Nephron (organoid): Measurements from ENCODE around the gene RYR3.

Experiments
- H3K27ac Mint-ChIP-seq, 3 experiments: 2 replicates each; pipeline ENCODE4 v1.8.0; 2020; ENCODE audit warnings: mixed read lengths in 3 of 3, mild to moderate bottlenecking in 2 of 3, moderate library complexity in 1 of 3
- H3K27me3 Mint-ChIP-seq: 2 replicates; pipeline ENCODE4 v1.8.0; 2021; ENCODE audit warnings: low read depth, mild to moderate bottlenecking, moderate library complexity, mixed read lengths
- H3K36me3 Mint-ChIP-seq: 2 replicates; pipeline ENCODE4 v1.8.0; 2020; ENCODE audit warnings: low read depth, mixed read lengths
- H3K4me1 Mint-ChIP-seq: 2 replicates; pipeline ENCODE4 v1.8.0; 2020; ENCODE audit warnings: mixed read lengths
- H3K4me3 Mint-ChIP-seq, 3 experiments: 2 replicates each; pipeline ENCODE4 v1.8.0; 2020; ENCODE audit warnings: mild to moderate bottlenecking in 3 of 3, mixed read lengths in 3 of 3, moderate library complexity in 2 of 3
- H3K9me3 Mint-ChIP-seq: 2 replicates; pipeline ENCODE4 v1.8.0; 2020; ENCODE audit warnings: mixed read lengths
- CTCF ChIP-seq, 3 experiments: fragments of 200-600 bp; sonication (generic); IDR thresholded peaks; one replicate each; pipeline ENCODE4 v1.5.0; 2021; ENCODE audit warnings: antibody characterized with exemption in 3 of 3; ENCODE audit not compliant: unreplicated experiment in 3 of 3

RYR3 gene

GRCh38 chr15:33730815-33731214 lies 420.0 kb downstream of the RYR3 start:
- no peaks in the 10 kb centered on the region for H3K27me3 Mint-ChIP-seq
- no peak overlapping the region for H3K27ac Mint-ChIP-seq
- H3K9me3 Mint-ChIP-seq, result no peaks in the 10 kb centered on the region
- no peak for TF ChIP-seq CTCF (IDR thresholded peaks at IDR 0.05; ENCODE audit: unreplicated experiment in 3 of 3)
- H3K36me3 Mint-ChIP-seq, result no peaks in the 10 kb centered on the region
- H3K4me3 Mint-ChIP-seq, result no peak overlapping the region
- no peaks in the 10 kb centered on the region for H3K4me1 Mint-ChIP-seq

GRCh38 chr15:33735143-33735542 lies 424.4 kb downstream of the RYR3 start:
- Mint-ChIP-seq H3K36me3 (no peaks in the 10 kb centered on the region), H3K9me3 (no peaks in the 10 kb centered on the region), H3K27ac (no peak overlapping the region), H3K27me3 (peaks cover 7% of the 10 kb centered on the region), H3K4me3 (no peak overlapping the region), H3K4me1 (peaks cover 5% of the 10 kb centered on the region)
- TF ChIP-seq CTCF (IDR thresholded peaks at IDR 0.05; ENCODE audit: unreplicated experiment in 3 of 3), result no peak

- Mint-ChIP-seq H3K9me3 (no peaks in the 10 kb centered on the region), H3K27ac (peak overlapping the region in 1 of 3 experiments; percentile 22), H3K4me1 (peaks cover 5% of the 10 kb centered on the region), H3K27me3 (peaks cover 7% of the 10 kb centered on the region), H3K4me3 (no peak overlapping the region), H3K36me3 (no peaks in the 10 kb centered on the region)
- TF ChIP-seq CTCF (IDR thresholded peaks at IDR 0.05; ENCODE audit: unreplicated experiment in 3 of 3), result peak; percentile 60 to 70 (median 62)
Observed at GRCh38 chr15:33735637-33736247, 425.0 kb downstream of the RYR3 start.

- H3K4me3 Mint-ChIP-seq, result no peak overlapping the region
- no peak overlapping the region for H3K27ac Mint-ChIP-seq
- H3K36me3 Mint-ChIP-seq, result no peaks in the 10 kb centered on the region
- TF ChIP-seq CTCF (IDR thresholded peaks at IDR 0.05; ENCODE audit: unreplicated experiment in 3 of 3), result peak; percentile 68 to 75 (median 69)
- H3K9me3 Mint-ChIP-seq, result no peaks in the 10 kb centered on the region
- H3K4me1 Mint-ChIP-seq, result peaks cover 14% of the 10 kb centered on the region
- H3K27me3 Mint-ChIP-seq, result peaks cover 7% of the 10 kb centered on the region
Observed at GRCh38 chr15:33737687-33738601, 427.2 kb downstream of the RYR3 start.

DNA sequence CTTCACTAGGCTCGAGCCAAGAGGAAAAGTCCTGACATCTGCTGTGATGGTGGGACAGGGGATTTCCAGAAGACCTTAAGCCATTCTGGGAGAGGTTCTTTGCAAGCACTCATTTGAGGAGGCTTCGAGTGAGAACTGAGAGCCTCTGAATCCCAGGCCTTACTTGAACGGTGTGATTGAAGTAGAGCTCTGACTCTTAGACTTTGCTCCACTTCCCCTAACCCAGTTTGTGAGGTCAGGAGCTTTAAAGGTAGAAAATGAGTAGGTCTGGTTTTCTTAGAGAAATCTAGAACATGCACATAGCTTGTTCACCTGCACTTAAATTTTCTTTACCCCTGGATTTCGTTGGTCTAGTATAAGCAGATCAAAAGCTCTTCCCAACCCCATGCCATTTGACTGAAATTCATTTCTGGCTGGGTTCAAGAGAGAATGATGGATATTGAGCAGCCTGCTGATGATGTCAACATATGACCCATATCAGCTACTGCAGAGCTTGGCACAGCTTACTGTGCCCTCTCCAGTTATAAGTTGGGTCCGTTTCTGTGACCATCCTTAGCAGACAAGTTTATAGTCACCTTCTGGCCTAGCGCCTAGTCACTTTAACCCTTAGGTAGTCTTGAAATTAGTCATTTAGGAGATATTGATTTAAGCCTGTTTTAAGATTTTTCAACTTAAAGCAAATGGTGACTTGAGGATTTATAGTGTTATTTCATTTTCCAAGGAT lies 428.3 kb downstream of the RYR3 start:
- TF ChIP-seq CTCF (IDR thresholded peaks at IDR 0.05; ENCODE audit: unreplicated experiment in 3 of 3), result no peak
- H3K4me1 Mint-ChIP-seq, result peaks cover 15% of the 10 kb centered on the region
- H3K9me3 Mint-ChIP-seq, result no peaks in the 10 kb centered on the region
- peaks cover 7% of the 10 kb centered on the region for H3K27me3 Mint-ChIP-seq
- H3K36me3 Mint-ChIP-seq, result no peaks in the 10 kb centered on the region
- H3K27ac Mint-ChIP-seq, result no peak overlapping the region
- no peak overlapping the region for H3K4me3 Mint-ChIP-seq
